ENCODE data around the gene IGSF8.

The IGSF8 gene

DNA sequence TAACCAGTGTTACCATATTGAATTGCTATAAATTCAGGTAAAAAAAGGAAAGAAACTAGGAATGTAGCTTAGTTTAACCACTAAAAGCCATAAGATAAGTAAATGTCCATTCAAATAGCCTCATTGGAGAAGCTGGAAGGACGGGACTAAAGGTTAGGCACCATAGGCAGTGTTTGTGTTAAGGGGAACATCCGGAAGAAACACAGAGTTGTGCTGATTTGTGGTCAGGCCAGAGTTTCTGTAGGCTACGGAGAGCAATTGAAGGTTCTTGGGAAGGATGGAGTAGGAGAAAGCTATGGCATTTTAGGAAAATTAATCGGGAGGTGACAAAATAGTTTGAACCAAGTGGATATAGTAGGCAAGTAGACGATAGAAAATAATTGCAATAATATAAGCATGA lies 27.1 kb downstream of the IGSF8 start:
- TF ChIP-seq, protein P1, sequence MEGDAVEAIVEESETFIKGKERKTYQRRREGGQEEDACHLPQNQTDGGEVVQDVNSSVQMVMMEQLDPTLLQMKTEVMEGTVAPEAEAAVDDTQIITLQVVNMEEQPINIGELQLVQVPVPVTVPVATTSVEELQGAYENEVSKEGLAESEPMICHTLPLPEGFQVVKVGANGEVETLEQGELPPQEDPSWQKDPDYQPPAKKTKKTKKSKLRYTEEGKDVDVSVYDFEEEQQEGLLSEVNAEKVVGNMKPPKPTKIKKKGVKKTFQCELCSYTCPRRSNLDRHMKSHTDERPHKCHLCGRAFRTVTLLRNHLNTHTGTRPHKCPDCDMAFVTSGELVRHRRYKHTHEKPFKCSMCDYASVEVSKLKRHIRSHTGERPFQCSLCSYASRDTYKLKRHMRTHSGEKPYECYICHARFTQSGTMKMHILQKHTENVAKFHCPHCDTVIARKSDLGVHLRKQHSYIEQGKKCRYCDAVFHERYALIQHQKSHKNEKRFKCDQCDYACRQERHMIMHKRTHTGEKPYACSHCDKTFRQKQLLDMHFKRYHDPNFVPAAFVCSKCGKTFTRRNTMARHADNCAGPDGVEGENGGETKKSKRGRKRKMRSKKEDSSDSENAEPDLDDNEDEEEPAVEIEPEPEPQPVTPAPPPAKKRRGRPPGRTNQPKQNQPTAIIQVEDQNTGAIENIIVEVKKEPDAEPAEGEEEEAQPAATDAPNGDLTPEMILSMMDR (conservative IDR thresholded peaks at IDR 0.05; ENCODE audit: control insufficient read depth, insufficient read depth, low read depth, low read length): no peak
- no peak overlapping the region for H3K4me3 ChIP-seq (ENCODE audit: control insufficient read depth, low read depth, low read length)
- DNase-seq (ENCODE audit: low read depth): no peak

DNA sequence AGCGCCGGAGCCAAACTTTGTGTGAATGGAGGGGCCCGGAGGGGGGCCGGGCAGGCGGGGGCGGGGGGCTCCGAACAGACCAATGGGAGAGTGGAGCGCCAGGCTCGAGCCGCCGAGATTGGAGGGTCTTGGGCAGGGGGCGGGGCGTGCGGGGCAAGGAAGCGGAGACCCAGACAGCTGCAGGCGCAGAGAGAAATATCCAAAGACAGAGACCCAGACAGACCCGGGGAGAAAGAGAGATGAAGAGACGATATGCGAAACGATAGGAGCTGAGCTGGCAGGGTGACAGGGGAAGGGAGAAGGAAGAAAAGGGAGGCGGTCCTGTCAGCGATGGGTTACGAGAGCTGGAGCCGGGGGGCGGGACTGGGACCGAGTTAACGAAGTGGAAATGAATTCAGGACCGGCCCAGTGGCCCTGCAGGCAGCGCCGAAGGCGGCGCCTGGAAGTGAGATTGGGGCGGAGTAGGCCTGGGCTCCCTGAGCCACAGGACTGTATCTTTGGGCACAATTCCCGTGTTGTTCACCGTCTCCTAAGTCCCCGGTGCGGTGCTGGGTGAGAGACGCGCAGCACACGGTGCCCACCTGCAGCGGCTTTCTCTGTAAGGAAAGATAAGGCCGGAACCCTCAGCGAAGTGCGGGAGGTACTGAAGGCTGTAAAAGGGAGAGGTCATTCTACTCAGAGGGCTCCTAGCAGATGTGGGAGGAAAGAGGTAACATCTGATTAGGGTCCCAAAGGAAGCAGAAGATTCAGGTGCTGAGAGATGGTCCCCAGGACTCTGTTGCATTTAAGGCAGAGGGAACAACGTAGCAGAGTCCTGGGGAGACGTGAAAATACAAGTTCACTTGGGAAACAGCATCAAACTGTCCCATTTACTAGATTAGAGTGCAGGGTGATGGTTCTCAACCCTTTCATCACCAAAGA lies 27.9 kb downstream of the IGSF8 start:
- H3K4me3 ChIP-seq (ENCODE audit: control insufficient read depth, low read depth, low read length): peak overlapping the region; percentile 53
- DNase-seq (ENCODE audit: low read depth): peak; percentile 36
- TF ChIP-seq, protein P1 (conservative IDR thresholded peaks at IDR 0.05; ENCODE audit: control insufficient read depth, insufficient read depth, low read depth, low read length): no peak

DNA sequence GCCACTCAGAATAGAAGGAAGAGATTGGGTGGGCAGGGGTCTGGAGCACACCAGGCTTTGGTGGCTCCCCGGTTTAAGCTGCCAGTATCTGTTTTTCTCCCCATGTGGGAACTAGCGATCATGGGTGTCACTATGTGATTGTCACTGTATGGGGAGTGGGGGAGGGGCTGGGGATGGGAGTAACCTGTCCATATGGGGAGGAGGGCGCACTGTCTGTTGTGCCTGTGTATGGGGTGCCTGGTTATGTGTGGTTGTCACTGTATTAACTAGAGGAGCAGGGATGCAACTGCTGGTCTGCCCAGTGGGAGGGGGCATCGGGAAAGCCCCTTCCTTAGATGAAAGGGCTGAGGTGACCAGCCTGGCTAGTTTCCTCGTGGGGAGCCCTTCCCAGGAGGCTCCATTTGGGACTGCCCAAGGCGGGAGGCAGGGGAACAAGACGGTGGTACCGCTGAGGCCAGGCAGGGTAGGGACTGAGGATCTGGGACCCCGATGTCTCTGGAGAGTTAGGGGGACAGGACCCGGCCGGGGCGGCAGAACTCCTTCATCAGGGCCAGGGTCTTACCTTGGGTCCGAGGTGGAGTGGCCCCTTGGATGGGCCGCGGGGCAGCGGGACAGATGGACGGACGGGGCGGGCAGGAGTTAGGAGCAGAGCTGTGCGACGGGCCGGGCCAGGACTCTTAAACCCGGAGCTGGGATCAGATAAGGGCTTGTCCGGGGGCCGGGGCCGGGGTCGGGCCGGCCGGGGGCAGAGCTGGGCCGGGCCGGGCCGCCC lies 28.8 kb downstream of the IGSF8 start, which contains the start of gene KCNJ10:
KCNJ10 (minus strand) TSS at position 701 of the 772 bp plus-strand sequence. CDS start 27,628 bp downstream, outside the sequence.
- TF ChIP-seq, protein P1 (conservative IDR thresholded peaks at IDR 0.05; ENCODE audit: control insufficient read depth, insufficient read depth, low read depth, low read length): no peak
- no peak for DNase-seq (ENCODE audit: low read depth)
- H3K4me3 ChIP-seq (ENCODE audit: control insufficient read depth, low read depth, low read length): peak within 1 kb of the TSS; percentile 53

DNA sequence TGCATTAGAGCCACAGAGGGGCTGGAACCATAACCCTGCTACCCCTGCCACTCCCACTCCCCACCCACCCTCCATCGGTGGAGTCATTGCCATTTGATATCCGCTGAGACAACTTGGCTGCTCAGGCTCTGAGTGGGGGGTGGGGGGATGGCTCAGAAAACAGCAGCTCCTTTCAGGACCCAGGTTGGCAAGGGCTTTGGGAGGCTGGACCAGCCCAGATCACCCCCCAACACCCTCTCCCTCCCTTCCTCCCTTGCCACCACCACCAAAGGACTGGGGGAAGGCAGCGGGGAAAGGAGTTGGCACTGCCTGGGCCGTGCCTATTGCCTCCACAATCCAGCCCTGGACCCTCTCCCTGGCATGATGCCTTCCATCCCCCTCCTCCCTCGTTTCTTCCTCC lies 30.2 kb downstream of the IGSF8 start:
- TF ChIP-seq, protein P1 (conservative IDR thresholded peaks at IDR 0.05; ENCODE audit: control insufficient read depth, insufficient read depth, low read depth, low read length): no peak
- no peak overlapping the region for H3K4me3 ChIP-seq (ENCODE audit: control insufficient read depth, low read depth, low read length)
- DNase-seq (ENCODE audit: low read depth): no peak

DNA sequence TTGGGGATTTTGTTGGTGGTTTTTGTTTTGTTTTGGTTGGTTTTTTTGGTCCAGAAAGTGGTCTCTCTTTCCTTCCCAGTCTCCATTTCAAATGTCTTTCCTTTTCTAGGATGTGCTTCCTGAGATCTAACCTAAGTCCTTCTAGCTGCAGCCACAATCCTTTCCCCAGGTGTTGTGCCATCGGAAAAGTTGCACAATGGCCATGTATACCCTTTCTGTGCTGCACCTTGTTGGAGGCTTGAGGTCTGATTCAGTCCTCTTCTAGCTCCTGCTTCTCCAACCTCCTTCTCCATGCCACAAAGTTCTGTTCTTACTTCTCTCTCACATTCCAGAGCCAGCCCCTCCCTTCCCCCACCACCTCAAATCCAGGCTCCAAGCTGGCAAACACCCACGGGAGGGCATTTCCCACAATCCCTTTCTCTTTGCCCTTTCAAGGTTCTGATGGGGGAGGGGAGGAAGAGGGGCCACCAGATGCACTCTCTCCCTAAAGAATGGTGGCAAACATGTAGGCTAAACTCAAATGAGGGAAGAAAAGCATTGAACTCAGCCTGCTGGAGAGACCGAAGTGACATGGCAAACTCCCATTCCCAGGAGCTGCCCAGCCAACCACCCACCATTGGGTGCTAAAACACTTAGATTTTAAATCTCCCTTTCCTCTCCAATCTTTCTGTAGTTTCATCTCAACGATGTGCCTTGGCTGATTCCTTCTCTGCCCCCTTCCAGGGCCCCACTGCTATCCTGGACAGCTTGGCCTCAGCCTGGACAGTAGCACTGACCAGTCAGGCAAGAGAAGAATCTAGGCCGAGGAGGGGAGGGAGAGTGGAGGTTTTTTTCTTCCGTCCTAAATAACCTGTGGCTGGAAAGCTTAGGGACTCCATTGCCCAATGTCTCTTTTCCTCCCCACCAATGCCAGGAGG lies 31.3 kb downstream of the IGSF8 start:
- no peak for DNase-seq (ENCODE audit: low read depth)
- TF ChIP-seq, protein P1 (conservative IDR thresholded peaks at IDR 0.05; ENCODE audit: control insufficient read depth, insufficient read depth, low read depth, low read length): no peak
- H3K4me3 ChIP-seq (ENCODE audit: control insufficient read depth, low read depth, low read length): no peak overlapping the region

DNA sequence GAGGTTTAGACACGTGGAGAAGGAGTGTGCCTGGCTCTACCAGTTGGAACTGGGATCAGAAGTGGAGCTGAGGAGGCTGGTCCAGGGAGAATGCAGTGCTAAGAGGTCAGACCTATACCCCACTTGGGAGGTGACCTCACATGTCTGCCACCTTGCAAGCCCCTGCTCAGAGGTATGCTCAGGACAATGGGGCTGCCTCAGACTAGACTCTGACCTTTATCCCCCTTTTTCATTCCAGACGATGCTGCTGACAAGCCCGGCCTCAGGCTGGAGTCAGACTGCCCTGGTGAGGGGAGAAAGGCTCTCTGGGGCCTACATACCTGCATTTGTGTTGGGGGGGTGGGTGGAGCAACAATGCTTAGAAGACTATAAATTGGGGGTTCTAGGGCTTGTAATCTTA lies 33.7 kb downstream of the IGSF8 start:
- TF ChIP-seq, protein P1 (conservative IDR thresholded peaks at IDR 0.05; ENCODE audit: control insufficient read depth, insufficient read depth, low read depth, low read length): no peak
- DNase-seq (ENCODE audit: low read depth): no peak
- H3K4me3 ChIP-seq (ENCODE audit: control insufficient read depth, low read depth, low read length): no peak overlapping the region
